Fibroblast of lung (primary cell): ENCODE measurements around the gene OBSL1.

Source experiments
- EZH2 ChIP-seq: IDR thresholded peaks from 2 replicates; pipeline ENCODE4 v1.5.1; 2012; ENCODE audit warnings: low read length, control low read depth, mild to moderate bottlenecking; ENCODE audit errors: missing control alignments
- TF ChIP-seq, protein P1 (sequence below), 2 donors: IDR thresholded peaks in 1 of 2; conservative IDR thresholded peaks in 1 of 2; 1 replicate in 1 of 2; 2 replicates in 1 of 2; pipeline ENCODE4 v1.5.1; 2011 to 2012; ENCODE audit warnings: low read length in 2 of 2, control low read depth in 1 of 2, inconsistent platforms in 1 of 2, low read depth in 1 of 2, mild to moderate bottlenecking in 1 of 2

DNA sequence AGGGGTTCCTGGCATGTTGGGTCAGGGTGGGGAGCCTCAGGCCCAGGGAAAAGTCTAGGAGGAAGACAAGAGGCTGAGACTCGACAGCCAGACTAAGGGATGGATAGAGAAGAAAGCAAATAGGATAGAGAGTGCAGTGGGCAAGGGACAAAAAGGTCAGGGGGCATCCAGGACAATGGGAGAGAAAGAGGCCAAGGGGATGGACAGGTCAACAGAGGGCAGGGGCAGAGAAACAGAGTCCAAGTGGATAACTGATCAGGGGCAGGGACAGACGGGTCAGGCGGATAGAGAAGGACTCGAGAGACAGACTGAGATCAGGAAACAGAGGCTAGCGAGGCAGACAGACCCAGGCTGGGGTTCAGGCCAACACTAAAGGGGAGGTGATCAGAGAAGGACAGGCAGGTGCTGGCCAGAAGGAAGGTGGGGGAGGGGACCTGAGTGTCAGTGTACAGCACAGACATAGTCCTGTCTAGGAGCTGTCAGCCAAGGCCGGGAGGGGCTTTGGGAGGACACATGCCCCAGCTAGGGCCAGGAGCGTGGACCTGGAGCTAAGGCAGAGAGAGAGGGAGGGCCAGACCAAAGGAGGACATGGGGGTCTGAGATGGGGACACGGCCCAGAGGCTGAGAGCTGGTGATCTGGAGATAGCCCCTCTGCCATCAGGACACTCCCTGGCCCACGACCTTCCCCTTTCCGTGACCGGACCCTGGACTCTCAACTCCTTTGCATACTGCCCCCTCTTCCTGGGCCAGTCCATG is 44.8 kb downstream of the OBSL1 start:
- TF ChIP-seq, protein P1, sequence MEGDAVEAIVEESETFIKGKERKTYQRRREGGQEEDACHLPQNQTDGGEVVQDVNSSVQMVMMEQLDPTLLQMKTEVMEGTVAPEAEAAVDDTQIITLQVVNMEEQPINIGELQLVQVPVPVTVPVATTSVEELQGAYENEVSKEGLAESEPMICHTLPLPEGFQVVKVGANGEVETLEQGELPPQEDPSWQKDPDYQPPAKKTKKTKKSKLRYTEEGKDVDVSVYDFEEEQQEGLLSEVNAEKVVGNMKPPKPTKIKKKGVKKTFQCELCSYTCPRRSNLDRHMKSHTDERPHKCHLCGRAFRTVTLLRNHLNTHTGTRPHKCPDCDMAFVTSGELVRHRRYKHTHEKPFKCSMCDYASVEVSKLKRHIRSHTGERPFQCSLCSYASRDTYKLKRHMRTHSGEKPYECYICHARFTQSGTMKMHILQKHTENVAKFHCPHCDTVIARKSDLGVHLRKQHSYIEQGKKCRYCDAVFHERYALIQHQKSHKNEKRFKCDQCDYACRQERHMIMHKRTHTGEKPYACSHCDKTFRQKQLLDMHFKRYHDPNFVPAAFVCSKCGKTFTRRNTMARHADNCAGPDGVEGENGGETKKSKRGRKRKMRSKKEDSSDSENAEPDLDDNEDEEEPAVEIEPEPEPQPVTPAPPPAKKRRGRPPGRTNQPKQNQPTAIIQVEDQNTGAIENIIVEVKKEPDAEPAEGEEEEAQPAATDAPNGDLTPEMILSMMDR (conservative IDR thresholded peaks at IDR 0.05 in 1 of 2, IDR thresholded peaks at IDR 0.05 in 1 of 2; ENCODE audit: low read depth in 1 of 2, low read length in 2 of 2), result no peak
- TF ChIP-seq EZH2, result no peak
